ENCODE measurements around the gene NLGN1.
A peak's percentile ranks its signal among the peaks of the same experiment; 100 is the strongest.

Gene NLGN1

DNA sequence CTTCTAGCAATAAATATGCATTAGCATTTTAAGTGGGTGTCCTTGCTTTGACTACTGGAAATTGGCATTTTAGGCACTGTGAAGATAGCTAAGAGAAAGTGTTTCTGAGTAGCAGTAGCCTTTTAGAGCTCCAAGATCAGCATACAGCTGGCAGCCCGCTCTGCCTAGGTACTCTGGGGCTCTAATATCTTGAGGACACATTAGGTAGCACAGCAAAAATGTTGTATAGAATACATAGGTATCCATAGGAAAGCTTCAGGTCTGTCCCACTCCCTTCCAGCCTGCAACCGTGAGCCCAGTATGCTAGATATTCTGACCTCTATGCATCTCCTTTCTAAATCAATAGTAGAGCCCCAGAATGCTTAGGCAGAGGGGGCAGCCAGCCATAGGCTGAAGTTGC lies 670.5 kb downstream of the NLGN1 start:
- ChIA-PET POLR2A (no interaction called here), CTCF (no interaction called here)
- no peak for DNase-seq (ENCODE audit: extremely low spot score)
- TF ChIP-seq FOXK2 (IDR thresholded peaks at IDR 0.05): no peak
- TF ChIP-seq NFRKB (IDR thresholded peaks at IDR 0.05): no peak
- TF ChIP-seq, protein P1, sequence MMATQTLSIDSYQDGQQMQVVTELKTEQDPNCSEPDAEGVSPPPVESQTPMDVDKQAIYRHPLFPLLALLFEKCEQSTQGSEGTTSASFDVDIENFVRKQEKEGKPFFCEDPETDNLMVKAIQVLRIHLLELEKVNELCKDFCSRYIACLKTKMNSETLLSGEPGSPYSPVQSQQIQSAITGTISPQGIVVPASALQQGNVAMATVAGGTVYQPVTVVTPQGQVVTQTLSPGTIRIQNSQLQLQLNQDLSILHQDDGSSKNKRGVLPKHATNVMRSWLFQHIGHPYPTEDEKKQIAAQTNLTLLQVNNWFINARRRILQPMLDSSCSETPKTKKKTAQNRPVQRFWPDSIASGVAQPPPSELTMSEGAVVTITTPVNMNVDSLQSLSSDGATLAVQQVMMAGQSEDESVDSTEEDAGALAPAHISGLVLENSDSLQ (IDR thresholded peaks at IDR 0.05): no peak
- no peak for TF ChIP-seq FOXA1 (IDR thresholded peaks at IDR 0.05)
- no peak for TF ChIP-seq TARDBP (IDR thresholded peaks at IDR 0.05)
- TF ChIP-seq L3MBTL2 (conservative IDR thresholded peaks at IDR 0.05): no peak
- no peak for TF ChIP-seq HDGF (IDR thresholded peaks at IDR 0.05; ENCODE audit: borderline replicate concordance)
- no peak for TF ChIP-seq ZNF384 (IDR thresholded peaks at IDR 0.05)
- TF ChIP-seq BHLHE40 (IDR thresholded peaks at IDR 0.05; ENCODE audit: borderline replicate concordance): no peak
- TF ChIP-seq CTBP1 (IDR thresholded peaks at IDR 0.05; ENCODE audit: borderline replicate concordance): no peak
- TF ChIP-seq SUZ12 (IDR thresholded peaks at IDR 0.05): no peak
- no peak for TF ChIP-seq SP1 (IDR thresholded peaks at IDR 0.05)
- TF ChIP-seq ELF4 (IDR thresholded peaks at IDR 0.05): no peak
- TF ChIP-seq LEF1 (IDR thresholded peaks at IDR 0.05; ENCODE audit: borderline replicate concordance): no peak
- no peak for TF ChIP-seq FOXM1 (IDR thresholded peaks at IDR 0.05; ENCODE audit: borderline replicate concordance)
- TF ChIP-seq ARNT (IDR thresholded peaks at IDR 0.05): no peak

DNA sequence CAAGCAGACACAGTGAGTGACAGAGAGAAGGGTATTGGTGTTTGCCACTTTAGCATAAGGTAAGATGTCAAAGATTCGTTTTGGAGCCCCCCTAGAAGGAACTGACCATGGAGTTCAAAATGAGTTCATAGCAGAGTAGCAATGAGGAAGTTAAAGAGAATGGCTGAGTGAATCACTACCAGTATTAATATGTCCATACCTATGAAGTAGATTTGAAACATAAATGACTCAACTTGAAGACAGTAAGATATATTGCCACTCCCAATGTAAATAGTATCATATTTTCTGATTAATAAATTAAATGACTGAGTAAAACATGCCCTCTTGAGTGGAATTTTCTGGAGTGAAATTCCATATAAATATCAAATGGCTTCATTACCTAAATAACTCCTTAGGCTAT lies 675.1 kb downstream of the NLGN1 start:
- DNase-seq (ENCODE audit: extremely low spot score): no peak
- CTCF ChIA-PET: no interaction called here
- POLR2A ChIA-PET: no interaction called here
- TF ChIP-seq ZNF384 (IDR thresholded peaks at IDR 0.05) (no peak), HDGF (IDR thresholded peaks at IDR 0.05; ENCODE audit: borderline replicate concordance) (no peak), SUZ12 (IDR thresholded peaks at IDR 0.05) (no peak), ARNT (IDR thresholded peaks at IDR 0.05) (no peak), L3MBTL2 (conservative IDR thresholded peaks at IDR 0.05) (no peak), FOXK2 (IDR thresholded peaks at IDR 0.05) (no peak), TARDBP (IDR thresholded peaks at IDR 0.05) (no peak), BHLHE40 (IDR thresholded peaks at IDR 0.05; ENCODE audit: borderline replicate concordance) (no peak), ELF4 (IDR thresholded peaks at IDR 0.05) (no peak), CTBP1 (IDR thresholded peaks at IDR 0.05; ENCODE audit: borderline replicate concordance) (no peak), LEF1 (IDR thresholded peaks at IDR 0.05; ENCODE audit: borderline replicate concordance) (no peak), FOXM1 (IDR thresholded peaks at IDR 0.05; ENCODE audit: borderline replicate concordance) (no peak), NFRKB (IDR thresholded peaks at IDR 0.05) (no peak), SP1 (IDR thresholded peaks at IDR 0.05) (no peak), FOXA1 (IDR thresholded peaks at IDR 0.05) (no peak)
- TF ChIP-seq, protein P1 (IDR thresholded peaks at IDR 0.05): no peak

DNA sequence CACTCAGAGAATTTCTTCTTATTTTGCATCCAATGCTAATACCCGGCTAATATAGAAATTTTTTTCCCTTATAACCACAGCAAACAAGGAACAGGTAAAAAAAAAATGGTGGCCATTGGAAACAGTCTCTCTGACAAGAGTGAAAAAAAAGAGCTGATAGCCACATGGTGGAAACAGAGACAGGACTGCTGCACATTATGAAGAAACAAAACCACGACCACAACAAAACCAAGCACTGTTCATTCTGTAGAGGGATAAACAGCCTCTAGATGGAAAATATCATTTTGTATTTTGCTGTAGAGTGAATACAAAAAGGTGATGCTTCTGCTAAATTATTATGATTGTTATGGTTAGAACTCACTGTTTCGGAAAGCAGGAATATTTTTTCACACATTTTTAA lies 686.2 kb downstream of the NLGN1 start:
- no peak for DNase-seq (ENCODE audit: extremely low spot score)
- TF ChIP-seq FOXK2 (IDR thresholded peaks at IDR 0.05) (no peak), HDGF (IDR thresholded peaks at IDR 0.05; ENCODE audit: borderline replicate concordance) (no peak), LEF1 (IDR thresholded peaks at IDR 0.05; ENCODE audit: borderline replicate concordance) (no peak), ELF4 (IDR thresholded peaks at IDR 0.05) (no peak), SUZ12 (IDR thresholded peaks at IDR 0.05) (no peak), TARDBP (IDR thresholded peaks at IDR 0.05) (no peak), SP1 (IDR thresholded peaks at IDR 0.05) (no peak), CTBP1 (IDR thresholded peaks at IDR 0.05; ENCODE audit: borderline replicate concordance) (no peak), ARNT (IDR thresholded peaks at IDR 0.05) (no peak), FOXM1 (IDR thresholded peaks at IDR 0.05; ENCODE audit: borderline replicate concordance) (no peak), L3MBTL2 (conservative IDR thresholded peaks at IDR 0.05) (no peak), NFRKB (IDR thresholded peaks at IDR 0.05) (no peak)
- TF ChIP-seq, protein P1 (IDR thresholded peaks at IDR 0.05): no peak
- CTCF ChIA-PET: no interaction called here
- POLR2A ChIA-PET: no interaction called here

DNA sequence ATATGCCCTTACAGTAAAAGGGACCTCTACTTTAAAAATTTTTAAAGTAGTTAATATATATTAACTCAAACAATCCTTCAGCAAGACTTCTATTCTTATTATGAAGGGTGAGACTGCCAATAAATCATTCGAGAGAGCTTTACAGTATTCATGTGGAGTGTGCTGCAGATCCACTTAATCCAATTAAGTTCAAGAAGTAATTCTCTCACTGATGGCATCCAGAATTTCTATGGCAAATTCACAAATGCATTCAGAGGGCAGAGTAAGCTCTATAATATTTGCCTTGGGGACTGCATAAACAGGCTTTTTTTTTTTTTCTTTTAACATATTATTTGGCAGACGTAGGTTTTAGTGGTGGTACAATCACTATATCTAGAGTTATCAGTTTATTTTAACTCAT lies 692.0 kb downstream of the NLGN1 start:
- CTCF ChIA-PET: interaction anchor here (0.6 kb wide), 1 partner anchor 728 kb away, joined by 3 read pairs; no protein-coding TSS in a partner anchor

DNA sequence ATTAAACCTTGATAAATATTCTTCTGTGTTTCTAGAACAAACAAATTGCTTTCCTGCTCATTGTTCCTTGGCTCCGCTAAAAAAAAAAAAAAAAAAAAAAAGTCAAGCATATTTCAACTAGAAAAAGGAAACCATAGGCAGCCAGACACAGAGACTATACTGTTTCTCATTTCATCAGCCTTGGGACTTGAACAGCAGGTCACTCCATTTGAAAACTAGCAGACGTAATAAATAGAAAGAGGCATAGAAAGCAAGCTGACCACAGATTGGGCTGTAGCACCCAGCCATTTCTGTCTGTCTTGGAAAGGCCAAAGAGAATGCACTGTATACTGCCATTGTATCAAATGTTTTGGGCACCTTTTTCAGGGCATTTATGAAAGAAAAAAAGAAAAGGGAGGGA lies 697.1 kb downstream of the NLGN1 start:
- TF ChIP-seq FOXK2 (IDR thresholded peaks at IDR 0.05) (no peak), FOXM1 (IDR thresholded peaks at IDR 0.05; ENCODE audit: borderline replicate concordance) (no peak), HDGF (IDR thresholded peaks at IDR 0.05; ENCODE audit: borderline replicate concordance) (no peak), ARNT (IDR thresholded peaks at IDR 0.05) (no peak), CTBP1 (IDR thresholded peaks at IDR 0.05; ENCODE audit: borderline replicate concordance) (no peak), SP1 (IDR thresholded peaks at IDR 0.05) (no peak), SUZ12 (IDR thresholded peaks at IDR 0.05) (no peak), NFRKB (IDR thresholded peaks at IDR 0.05) (no peak), BHLHE40 (IDR thresholded peaks at IDR 0.05; ENCODE audit: borderline replicate concordance) (no peak), LEF1 (IDR thresholded peaks at IDR 0.05; ENCODE audit: borderline replicate concordance) (no peak), TARDBP (IDR thresholded peaks at IDR 0.05) (no peak), FOXA1 (IDR thresholded peaks at IDR 0.05) (no peak)
- TF ChIP-seq, protein P1 (IDR thresholded peaks at IDR 0.05): no peak
- POLR2A ChIA-PET: no interaction called here
- CTCF ChIA-PET: no interaction called here
- no peak for DNase-seq (ENCODE audit: extremely low spot score)

More for the DNA sequence above, 692.0 kb downstream of the NLGN1 start:
- DNase-seq (ENCODE audit: extremely low spot score): no peak
- POLR2A ChIA-PET: no interaction called here
- TF ChIP-seq, protein P1 (IDR thresholded peaks at IDR 0.05): peak; percentile 71
- TF ChIP-seq NFRKB (IDR thresholded peaks at IDR 0.05): no peak
- no peak for TF ChIP-seq LEF1 (IDR thresholded peaks at IDR 0.05; ENCODE audit: borderline replicate concordance)
